ENCODE data around the gene OST4.

GRCh38 chr2:27049422-27050280 is 21.8 kb downstream of the OST4 start:
- TF ChIP-seq ZBTB33 (IDR thresholded peaks at IDR 0.05): no peak
- TF ChIP-seq SIN3A (IDR thresholded peaks at IDR 0.05; ENCODE audit: low read depth, low read length): no peak
- no peak for TF ChIP-seq EP300 (IDR thresholded peaks at IDR 0.05; ENCODE audit: borderline replicate concordance in 1 of 2, control insufficient read depth in 1 of 2, low read depth in 2 of 2, low read length in 2 of 2)
- no peak for TF ChIP-seq SPI1 (IDR thresholded peaks at IDR 0.05; ENCODE audit: borderline replicate concordance, insufficient read depth, low read depth, low read length)
- TF ChIP-seq RB1 (IDR thresholded peaks at IDR 0.05; ENCODE audit: borderline replicate concordance): no peak
- no peak for TF ChIP-seq NFYA (IDR thresholded peaks at IDR 0.05; ENCODE audit: borderline replicate concordance, low read depth, low read length)
- TF ChIP-seq JUND (IDR thresholded peaks at IDR 0.05; ENCODE audit: low read depth, low read length): no peak
- peak in 1 of 3 experiments; percentile 4; a peak in 2 of 6 replicates for TF ChIP-seq CTCF (IDR thresholded peaks at IDR 0.05 in 2 of 3, conservative IDR thresholded peaks at IDR 0.05 in 1 of 3; ENCODE audit: control insufficient read depth in 2 of 3, extremely low read depth in 1 of 3, insufficient read depth in 1 of 3, low read depth in 3 of 3, low read length in 3 of 3)
- TF ChIP-seq POLR2A (IDR thresholded peaks at IDR 0.05; ENCODE audit: low read depth, low read length): peak; percentile 68
- TF ChIP-seq TAF1 (IDR thresholded peaks at IDR 0.05; ENCODE audit: borderline replicate concordance, low read depth, low read length): no peak
- no peak for TF ChIP-seq ATF2 (IDR thresholded peaks at IDR 0.05; ENCODE audit: low read length)
- no peak for TF ChIP-seq RELB (IDR thresholded peaks at IDR 0.05; ENCODE audit: low read depth)
- no peak for TF ChIP-seq ZNF274 (IDR thresholded peaks at IDR 0.05; ENCODE audit: insufficient read depth, insufficient read length)
- TF ChIP-seq YBX1 (IDR thresholded peaks at IDR 0.05): no peak
